Calu3 (cell line): ENCODE measurements around the gene ZNF467. TPM values are rescaled to one million over a fixed set of nuclear protein-coding genes. Genes with fewer than 3 reads are reported as not detected.

Experiments used
- BruUV-seq: library from RNA; stranded (reverse); fragments of 400-500 nt; replicated peaks from 2 replicates; lab custom pipeline; 2021; lab: Mats Ljungman, UMichigan
- CTCF ChIA-PET: fragments of 300-600 bp; sonication (Branson Sonifier 250); formaldehyde crosslinking; loops from one replicate; lab custom pipeline; 2022; ENCODE audit warnings: antibody characterized with exemption; lab: Charles Lee
- DNase-seq: peaks from one replicate; pipeline ENCODE4 v3.0.0; 2022
- H3K27ac Mint-ChIP-seq: one replicate; pipeline ENCODE4 v1.8.0; 2022; ENCODE audit warnings: mixed read lengths; ENCODE audit not compliant: unreplicated experiment
- H3K27me3 Mint-ChIP-seq: one replicate; pipeline ENCODE4 v1.8.0; 2022; ENCODE audit warnings: mixed read lengths; ENCODE audit not compliant: unreplicated experiment
- H3K36me3 Mint-ChIP-seq: one replicate; pipeline ENCODE4 v1.8.0; 2022; ENCODE audit warnings: mild to moderate bottlenecking, moderate library complexity, mixed read lengths; ENCODE audit not compliant: insufficient read depth, unreplicated experiment
- H3K4me1 Mint-ChIP-seq: one replicate; pipeline ENCODE4 v1.8.0; 2022; ENCODE audit warnings: mild to moderate bottlenecking, low read depth, mixed read lengths; ENCODE audit not compliant: unreplicated experiment
- H3K4me3 Mint-ChIP-seq: one replicate; pipeline ENCODE4 v1.8.0; 2022; ENCODE audit warnings: mild to moderate bottlenecking, low read depth, moderate library complexity, mixed read lengths; ENCODE audit not compliant: unreplicated experiment
- H3K9me3 Mint-ChIP-seq: one replicate; pipeline ENCODE4 v1.8.0; 2022; ENCODE audit warnings: low read depth, mixed read lengths; ENCODE audit not compliant: unreplicated experiment
- intact Hi-C: fragments of 100-400 bp; cut with micrococcal nuclease; formaldehyde crosslinking; loops from one replicate; pipeline ENCODE4 v1.10.0; 2022; ENCODE audit not compliant: unreplicated experiment
- total RNA-seq: library from RNA; stranded (reverse); gene quantifications from 2 replicates; pipeline ENCODE4 v1.2.3, GENCODE V29; 2022
- TF ChIP-seq, protein P1 (sequence below): fragments of 200-600 bp; IDR thresholded peaks from one replicate; pipeline ENCODE4 v1.8.0; 2022; ENCODE audit warnings: antibody characterized with exemption; ENCODE audit not compliant: unreplicated experiment

ZNF467 gene
- total RNA-seq, 1 experiment from 2014 or later: 0.54 TPM

DNA sequence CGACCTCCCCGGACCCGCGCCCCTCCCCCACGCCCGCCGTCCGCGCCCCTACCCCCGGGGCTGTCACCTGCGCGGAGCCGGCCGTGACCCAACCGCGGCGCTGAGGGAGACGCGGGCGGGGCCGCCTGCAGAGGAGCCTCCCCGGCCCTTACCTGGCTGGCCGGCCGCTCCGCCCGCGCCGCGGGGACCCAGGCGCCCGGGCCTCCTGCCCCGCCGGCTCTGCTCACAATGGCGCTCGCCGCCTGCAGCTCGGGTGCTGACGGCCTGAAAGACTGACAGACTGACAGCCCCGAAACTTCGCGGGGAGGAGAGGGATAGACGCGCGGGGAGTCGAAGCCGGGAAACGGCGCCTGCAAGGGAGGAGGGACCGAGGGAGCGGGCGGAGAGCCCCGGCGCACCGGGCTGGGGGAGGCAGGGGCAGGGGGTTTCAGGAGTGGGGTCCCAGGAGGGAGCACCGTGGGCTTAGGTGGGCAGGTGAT, 393 bp downstream of the ZNF467 start:
- CTCF ChIA-PET: no interaction called here
- BruUV-seq: no TSS peak
- Mint-ChIP-seq H3K9me3 (no peaks in the 10 kb centered on the region), H3K36me3 (peaks cover 10% of the 10 kb centered on the region), H3K4me3 (peak overlapping the region; percentile 65), H3K27ac (no peak overlapping the region), H3K27me3 (peaks cover 77% of the 10 kb centered on the region), H3K4me1 (peaks cover 8% of the 10 kb centered on the region)
- no peak for DNase-seq
- TF ChIP-seq, protein P1, sequence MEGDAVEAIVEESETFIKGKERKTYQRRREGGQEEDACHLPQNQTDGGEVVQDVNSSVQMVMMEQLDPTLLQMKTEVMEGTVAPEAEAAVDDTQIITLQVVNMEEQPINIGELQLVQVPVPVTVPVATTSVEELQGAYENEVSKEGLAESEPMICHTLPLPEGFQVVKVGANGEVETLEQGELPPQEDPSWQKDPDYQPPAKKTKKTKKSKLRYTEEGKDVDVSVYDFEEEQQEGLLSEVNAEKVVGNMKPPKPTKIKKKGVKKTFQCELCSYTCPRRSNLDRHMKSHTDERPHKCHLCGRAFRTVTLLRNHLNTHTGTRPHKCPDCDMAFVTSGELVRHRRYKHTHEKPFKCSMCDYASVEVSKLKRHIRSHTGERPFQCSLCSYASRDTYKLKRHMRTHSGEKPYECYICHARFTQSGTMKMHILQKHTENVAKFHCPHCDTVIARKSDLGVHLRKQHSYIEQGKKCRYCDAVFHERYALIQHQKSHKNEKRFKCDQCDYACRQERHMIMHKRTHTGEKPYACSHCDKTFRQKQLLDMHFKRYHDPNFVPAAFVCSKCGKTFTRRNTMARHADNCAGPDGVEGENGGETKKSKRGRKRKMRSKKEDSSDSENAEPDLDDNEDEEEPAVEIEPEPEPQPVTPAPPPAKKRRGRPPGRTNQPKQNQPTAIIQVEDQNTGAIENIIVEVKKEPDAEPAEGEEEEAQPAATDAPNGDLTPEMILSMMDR: no peak
- intact Hi-C loops: no loop called here

DNA sequence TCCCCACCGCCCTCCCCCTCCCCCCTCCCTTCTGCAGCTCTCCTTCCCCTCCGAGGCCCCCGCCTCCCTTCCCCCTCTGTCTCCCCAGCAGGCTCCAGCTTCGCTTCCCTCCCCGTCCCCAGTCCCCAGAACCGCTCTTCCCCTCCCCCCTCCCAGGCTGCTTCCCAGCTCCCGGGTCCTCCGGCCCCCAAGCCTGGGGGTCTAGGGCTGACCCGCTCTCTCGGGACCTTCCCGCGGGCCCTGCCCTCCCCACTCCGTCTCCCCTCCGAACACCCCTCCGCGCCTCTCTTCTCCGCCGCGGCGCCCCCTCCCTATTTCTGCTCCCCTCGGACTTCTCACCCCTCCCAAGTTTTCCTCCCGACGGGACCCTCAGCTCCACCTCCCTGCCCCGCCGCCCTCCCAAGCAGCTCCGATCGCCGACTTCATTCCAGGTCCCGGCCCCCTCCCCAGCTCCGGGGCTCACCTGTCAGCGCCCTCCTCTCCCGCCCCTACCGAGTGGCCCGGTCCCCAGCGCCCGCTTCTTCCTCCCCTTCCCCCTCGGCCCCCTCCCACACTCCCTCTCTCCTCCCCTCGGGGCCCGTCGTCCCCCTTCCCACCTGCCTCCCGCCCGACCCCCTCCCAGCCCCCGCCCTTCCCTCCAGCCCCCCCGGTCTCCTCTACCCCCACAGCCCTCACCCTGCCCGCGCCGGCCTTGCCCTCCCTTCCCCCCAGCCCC, 990 bp downstream of the ZNF467 start:
- H3K27ac Mint-ChIP-seq: no peak overlapping the region
- peak overlapping the region; percentile 65 for H3K4me3 Mint-ChIP-seq
- H3K4me1 Mint-ChIP-seq: peaks cover 8% of the 10 kb centered on the region
- no peak for DNase-seq
- H3K36me3 Mint-ChIP-seq: peaks cover 10% of the 10 kb centered on the region
- peaks cover 77% of the 10 kb centered on the region for H3K27me3 Mint-ChIP-seq
- no TSS peak for BruUV-seq
- CTCF ChIA-PET: interaction anchor here (0.6 to 0.9 kb wide), 2 partner anchors 10 to 148 kb away, joined by 3 to 4 read pairs; no protein-coding TSS in a partner anchor
- no peaks in the 10 kb centered on the region for H3K9me3 Mint-ChIP-seq
- TF ChIP-seq, protein P1: no peak
- intact Hi-C loops: no loop called here

DNA sequence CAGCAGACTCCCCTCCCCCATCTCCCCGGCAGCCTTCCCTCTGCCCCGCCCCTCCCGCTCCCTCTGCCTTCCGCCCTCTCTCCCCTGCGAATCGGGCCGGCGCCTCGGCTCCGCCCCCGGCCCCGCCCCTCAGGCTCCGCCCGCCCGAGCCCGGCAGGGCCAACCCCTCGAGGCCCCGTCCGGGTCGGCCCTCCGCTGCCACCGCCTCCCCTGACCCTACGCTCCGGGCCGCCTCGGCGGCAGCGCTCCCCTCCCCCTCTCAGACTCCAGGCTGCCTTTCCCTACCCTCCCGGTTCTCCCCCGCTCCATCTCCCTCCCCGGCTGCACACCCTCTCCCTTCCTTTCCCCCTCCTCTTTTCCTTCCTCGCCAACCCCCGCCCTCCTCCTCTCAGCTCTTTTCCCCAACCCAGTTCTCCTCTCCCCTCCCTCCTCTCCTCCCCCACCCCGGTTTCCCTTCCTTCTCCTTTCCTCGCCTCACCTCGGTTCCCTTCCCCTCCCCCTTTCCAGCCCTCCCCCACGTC, 1.6 kb downstream of the ZNF467 start:
- Mint-ChIP-seq H3K27ac (no peak overlapping the region), H3K36me3 (peaks cover 10% of the 10 kb centered on the region), H3K27me3 (peaks cover 77% of the 10 kb centered on the region), H3K9me3 (no peaks in the 10 kb centered on the region), H3K4me3 (peak overlapping the region; percentile 65), H3K4me1 (peaks cover 8% of the 10 kb centered on the region)
- TF ChIP-seq, protein P1: no peak
- peak; percentile 91 for DNase-seq
- intact Hi-C loops: no loop called here
- CTCF ChIA-PET: interaction anchor here (0.6 to 0.9 kb wide), 3 partner anchors 11 to 147 kb away, joined by 3 to 4 read pairs (median 3); no protein-coding TSS in a partner anchor
- BruUV-seq: no TSS peak

DNA sequence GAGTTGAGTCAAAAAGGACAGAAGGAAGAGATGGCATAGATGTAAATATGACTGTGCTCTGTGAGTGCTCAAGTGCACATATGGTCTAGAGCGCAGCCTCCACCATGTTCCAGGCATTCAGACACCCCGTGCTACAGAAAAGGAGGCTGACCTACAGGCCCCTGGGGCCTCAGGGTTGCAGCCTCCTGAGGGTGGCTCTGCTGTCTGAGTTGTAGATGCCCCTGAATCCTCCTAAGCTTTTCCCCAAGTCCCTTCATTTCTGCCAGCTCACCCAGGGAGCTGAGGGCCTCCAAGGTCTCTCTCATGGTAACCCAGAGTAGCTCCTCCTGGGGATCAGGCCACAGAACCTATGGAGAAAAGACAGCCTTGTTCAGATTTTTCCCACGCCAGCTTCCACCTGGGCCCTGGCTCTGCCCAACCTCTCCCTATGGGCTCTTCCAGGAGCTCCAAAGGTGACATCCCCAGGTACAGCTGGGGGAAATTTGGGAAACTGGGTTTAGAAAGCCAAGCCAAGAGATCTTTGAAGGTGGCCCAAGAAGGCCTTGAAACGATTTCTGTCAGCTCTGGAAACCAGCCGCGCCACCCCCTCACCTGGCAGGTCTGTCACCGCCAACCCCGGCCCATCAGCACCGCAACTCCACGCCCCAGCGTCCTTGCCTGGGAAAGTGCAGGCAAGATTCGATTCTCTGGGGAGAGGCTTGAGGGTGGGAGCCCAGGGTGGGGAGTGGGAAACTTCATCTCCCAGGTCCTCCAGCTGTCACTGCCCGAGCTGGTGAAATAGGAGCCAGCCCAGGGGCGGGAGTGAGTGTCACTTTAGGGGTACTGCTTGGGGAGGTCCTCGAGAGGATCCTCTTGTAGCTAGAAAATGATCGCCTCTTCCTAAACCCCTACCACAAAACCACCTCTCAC, 2.4 kb downstream of the ZNF467 start:
- intact Hi-C loops: no loop called here
- Mint-ChIP-seq H3K27me3 (peaks cover 77% of the 10 kb centered on the region), H3K4me3 (peak overlapping the region; percentile 65), H3K27ac (no peak overlapping the region), H3K4me1 (peaks cover 8% of the 10 kb centered on the region), H3K9me3 (no peaks in the 10 kb centered on the region), H3K36me3 (peaks cover 10% of the 10 kb centered on the region)
- no TSS peak for BruUV-seq
- no peak for DNase-seq
- TF ChIP-seq, protein P1: no peak
- CTCF ChIA-PET: interaction anchor here (0.8 to 0.9 kb wide), 2 partner anchors 110 to 146 kb away, joined by 3 read pairs; no protein-coding TSS in a partner anchor
